WTC11 (cell line): Measurements from ENCODE around the gene RASGRF2. TPM values are rescaled to one million over a fixed set of nuclear protein-coding genes. Genes with fewer than 3 reads are reported as not detected.

Experiments
- ATAC-seq: fragments of 200-7000 bp; cut with Tn5 transposase; 2 replicates; pipeline ENCODE4 v1.10.0; 2021; ENCODE audit warnings: mild to moderate bottlenecking, moderate library complexity
- CTCF ChIA-PET: fragments of 300-600 bp; sonication (Branson Sonifier 250); formaldehyde crosslinking; loops from one replicate; lab custom pipeline; 2021; ENCODE audit warnings: antibody characterized with exemption; lab: Charles Lee
- POLR2A ChIA-PET: fragments of 350-600 bp; sonication (Branson Sonifier 250); formaldehyde crosslinking; loops from one replicate; lab custom pipeline; 2021; ENCODE audit warnings: antibody characterized with exemption; lab: Charles Lee
- DNase-seq: peaks from one replicate; pipeline ENCODE4 v3.0.0; 2021; ENCODE audit warnings: low spot score
- H3K27ac Mint-ChIP-seq: 2 replicates; pipeline ENCODE4 v1.8.0; 2021; ENCODE audit warnings: mixed read lengths
- H3K27me3 Mint-ChIP-seq: 2 replicates; pipeline ENCODE4 v1.8.0; 2021; ENCODE audit warnings: low read depth, mild to moderate bottlenecking, moderate library complexity, mixed read lengths
- H3K36me3 Mint-ChIP-seq: 2 replicates; pipeline ENCODE4 v1.8.0; 2021; ENCODE audit warnings: mixed read lengths
- H3K4me1 Mint-ChIP-seq: 2 replicates; pipeline ENCODE4 v1.8.0; 2022; ENCODE audit warnings: mixed read lengths
- H3K4me3 Mint-ChIP-seq: 2 replicates; pipeline ENCODE4 v1.8.0; 2021; ENCODE audit warnings: mild to moderate bottlenecking, moderate library complexity, mixed read lengths
- H3K9me3 Mint-ChIP-seq: 2 replicates; pipeline ENCODE4 v1.8.0; 2021; ENCODE audit warnings: mixed read lengths
- ATF1 ChIP-seq: sonication (generic); formaldehyde crosslinking; IDR thresholded peaks from 2 replicates; pipeline ENCODE4 v1.8.1; 2023; ENCODE audit warnings: mild to moderate bottlenecking, moderate library complexity, missing genetic modification reagents
- CREB1 ChIP-seq: sonication (generic); formaldehyde crosslinking; IDR thresholded peaks from 2 replicates; pipeline ENCODE4 v1.8.0; 2023; ENCODE audit warnings: mild to moderate bottlenecking, missing genetic modification reagents
- CREM ChIP-seq: sonication (generic); formaldehyde crosslinking; IDR thresholded peaks from 2 replicates; pipeline ENCODE4 v1.8.1; 2022; ENCODE audit warnings: mild to moderate bottlenecking, missing genetic modification reagents, moderate library complexity
- ELF4 ChIP-seq: sonication (generic); formaldehyde crosslinking; IDR thresholded peaks from 2 replicates; pipeline ENCODE4 v1.8.1; 2022; ENCODE audit warnings: low read depth, mild to moderate bottlenecking, moderate library complexity, missing genetic modification reagents
- ERG ChIP-seq: fragments of 250-450 bp; sonication (Bioruptor Pico); IDR thresholded peaks from 2 replicates; pipeline ENCODE4 v1.8.0; 2021; ENCODE audit warnings: mild to moderate bottlenecking
- HMGA2 ChIP-seq: fragments of 250-450 bp; sonication (Bioruptor Pico); IDR thresholded peaks from 2 replicates; pipeline ENCODE4 v1.4.0; 2021; ENCODE audit warnings: mild to moderate bottlenecking, moderate library complexity
- IRF1 ChIP-seq: sonication (generic); formaldehyde crosslinking; IDR thresholded peaks from 2 replicates; pipeline ENCODE4 v1.8.0; 2023; ENCODE audit warnings: missing genetic modification reagents
- NR2C2 ChIP-seq: sonication (generic); formaldehyde crosslinking; IDR thresholded peaks from 2 replicates; pipeline ENCODE4 v1.8.0; 2022; ENCODE audit warnings: mild to moderate bottlenecking, missing genetic modification reagents
- OVOL2 ChIP-seq: fragments of 250-450 bp; sonication (Bioruptor Pico); IDR thresholded peaks from 2 replicates; pipeline ENCODE4 v1.9.0; 2021; ENCODE audit warnings: mild to moderate bottlenecking, borderline replicate concordance
- SMAD3 ChIP-seq: sonication (generic); formaldehyde crosslinking; IDR thresholded peaks from 2 replicates; pipeline ENCODE4 v1.8.0; 2022; ENCODE audit warnings: missing genetic modification reagents, mild to moderate bottlenecking, borderline replicate concordance
- SMAD4 ChIP-seq: sonication (generic); formaldehyde crosslinking; IDR thresholded peaks from 2 replicates; pipeline ENCODE4 v1.8.0; 2022; ENCODE audit warnings: mild to moderate bottlenecking, missing genetic modification reagents
- TEAD4 ChIP-seq: sonication (generic); formaldehyde crosslinking; IDR thresholded peaks from 2 replicates; pipeline ENCODE4 v1.8.0; 2022; ENCODE audit warnings: mild to moderate bottlenecking, missing genetic modification reagents
- USF1 ChIP-seq: sonication (generic); formaldehyde crosslinking; IDR thresholded peaks from 2 replicates; pipeline ENCODE4 v1.8.0; 2022; ENCODE audit warnings: mild to moderate bottlenecking, missing genetic modification reagents
- ZNF121 ChIP-seq: sonication (generic); formaldehyde crosslinking; IDR thresholded peaks from 2 replicates; pipeline ENCODE4 v1.8.0; 2023; ENCODE audit warnings: missing genetic modification reagents
- ZNF512 ChIP-seq: sonication (generic); formaldehyde crosslinking; IDR thresholded peaks from 2 replicates; pipeline ENCODE4 v1.8.1; 2022; ENCODE audit warnings: missing genetic modification reagents, borderline replicate concordance
- total RNA-seq: library from RNA; stranded (reverse); gene quantifications from 3 replicates; pipeline ENCODE4 v1.2.3, GENCODE V29; 2021
- TF ChIP-seq, protein P1 (sequence below): fragments of 250-450 bp; sonication (Bioruptor Pico); conservative IDR thresholded peaks from 2 replicates; pipeline ENCODE4 v1.9.0; 2021; ENCODE audit warnings: mild to moderate bottlenecking
- TF ChIP-seq, protein P2 (sequence below): sonication (generic); formaldehyde crosslinking; IDR thresholded peaks from 2 replicates; pipeline ENCODE4 v1.8.1; 2023; ENCODE audit warnings: mild to moderate bottlenecking, moderate library complexity, missing genetic modification reagents
- TF ChIP-seq, protein P3 (sequence below): sonication (generic); formaldehyde crosslinking; IDR thresholded peaks from 2 replicates; pipeline ENCODE4 v1.8.0; 2022; ENCODE audit warnings: missing genetic modification reagents

Gene RASGRF2
- total RNA-seq, 1 experiment from 2014 or later, result 17.6 TPM

- TF ChIP-seq ZNF512 (CRISPR knock-in tag), result no peak
These were observed 27.1 kb downstream of the RASGRF2 start (continued) for GRCh38 chr5:80987078-80987766.

DNA sequence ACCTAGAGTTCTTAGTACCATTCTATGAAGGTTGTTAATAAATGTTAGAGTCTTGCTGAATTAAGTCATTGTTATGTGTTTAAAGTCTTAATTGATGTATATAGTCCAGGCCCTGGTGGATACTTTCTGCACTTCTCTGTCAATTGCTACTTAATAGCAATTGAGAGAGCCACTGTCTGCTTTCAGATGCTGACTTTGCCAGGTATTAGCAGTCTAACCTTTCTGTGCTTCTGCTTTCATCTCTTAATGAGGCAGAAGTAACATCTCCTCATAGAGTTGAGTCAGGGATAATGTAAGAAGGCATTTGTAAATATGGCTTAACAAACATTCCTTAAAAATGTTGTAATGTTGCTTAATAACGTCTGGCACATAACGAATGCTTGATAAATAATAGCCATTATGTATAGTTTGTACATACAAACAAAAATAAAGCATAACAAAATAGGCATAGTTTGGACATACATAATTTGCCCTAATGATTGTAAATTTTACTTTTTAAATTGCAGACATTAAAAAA lies 28.3 kb downstream of the RASGRF2 start:
- no peak overlapping the region for H3K27ac Mint-ChIP-seq
- no peaks in the 10 kb centered on the region for H3K9me3 Mint-ChIP-seq
- no peaks in the 10 kb centered on the region for H3K27me3 Mint-ChIP-seq
- H3K4me1 Mint-ChIP-seq, result peaks cover 59% of the 10 kb centered on the region
- ATAC-seq (no peak), DNase-seq (no peak)
- ChIA-PET POLR2A (no interaction called here), CTCF (no interaction called here)
- TF ChIP-seq SMAD3 (CRISPR knock-in tag) (no peak), ZNF121 (CRISPR knock-in tag) (no peak), OVOL2 (CRISPR knock-in tag) (no peak), SMAD4 (CRISPR knock-in tag) (no peak), HMGA2 (CRISPR knock-in tag) (no peak), ERG (no peak), ATF1 (CRISPR knock-in tag) (no peak), CREB1 (CRISPR knock-in tag) (no peak), CREM (CRISPR knock-in tag) (no peak), USF1 (CRISPR knock-in tag) (no peak), ELF4 (CRISPR knock-in tag) (no peak), NR2C2 (CRISPR knock-in tag) (no peak), TEAD4 (CRISPR knock-in tag) (no peak), IRF1 (CRISPR knock-in tag) (no peak)
- TF ChIP-seq, protein P1, sequence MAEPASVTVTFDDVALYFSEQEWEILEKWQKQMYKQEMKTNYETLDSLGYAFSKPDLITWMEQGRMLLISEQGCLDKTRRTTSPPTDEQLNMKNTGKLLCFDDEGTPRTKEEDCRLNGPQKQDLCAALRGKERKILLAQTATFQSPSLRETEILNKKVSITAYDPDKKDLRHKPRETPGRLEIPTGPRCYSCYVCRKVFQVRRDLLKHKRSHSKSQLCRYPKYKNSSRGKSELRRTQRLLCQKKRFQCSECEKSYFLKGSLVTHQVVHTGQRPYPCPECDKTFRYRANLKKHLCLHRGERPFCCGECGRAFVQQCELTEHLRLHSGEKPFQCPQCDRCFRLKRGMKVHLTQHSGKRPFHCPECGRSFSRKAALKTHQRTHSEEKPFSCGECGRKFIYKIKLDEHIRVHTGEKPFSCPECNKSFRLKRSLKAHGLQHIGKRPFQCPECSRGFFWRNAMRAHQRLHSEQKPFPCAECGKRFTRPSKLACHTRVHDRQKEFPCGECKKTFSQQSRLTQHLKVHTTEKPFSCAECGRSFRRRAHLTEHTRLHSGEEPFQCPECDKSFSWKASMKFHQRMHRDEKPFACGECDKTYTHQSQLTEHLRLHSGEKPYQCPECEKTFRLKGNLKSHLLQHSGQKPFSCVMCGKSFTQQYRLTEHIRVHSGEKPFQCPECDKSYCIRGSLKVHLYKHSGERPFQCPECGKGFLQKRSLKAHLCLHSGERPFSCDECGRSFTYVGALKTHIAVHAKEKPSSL, result no peak
- TF ChIP-seq, protein P2, sequence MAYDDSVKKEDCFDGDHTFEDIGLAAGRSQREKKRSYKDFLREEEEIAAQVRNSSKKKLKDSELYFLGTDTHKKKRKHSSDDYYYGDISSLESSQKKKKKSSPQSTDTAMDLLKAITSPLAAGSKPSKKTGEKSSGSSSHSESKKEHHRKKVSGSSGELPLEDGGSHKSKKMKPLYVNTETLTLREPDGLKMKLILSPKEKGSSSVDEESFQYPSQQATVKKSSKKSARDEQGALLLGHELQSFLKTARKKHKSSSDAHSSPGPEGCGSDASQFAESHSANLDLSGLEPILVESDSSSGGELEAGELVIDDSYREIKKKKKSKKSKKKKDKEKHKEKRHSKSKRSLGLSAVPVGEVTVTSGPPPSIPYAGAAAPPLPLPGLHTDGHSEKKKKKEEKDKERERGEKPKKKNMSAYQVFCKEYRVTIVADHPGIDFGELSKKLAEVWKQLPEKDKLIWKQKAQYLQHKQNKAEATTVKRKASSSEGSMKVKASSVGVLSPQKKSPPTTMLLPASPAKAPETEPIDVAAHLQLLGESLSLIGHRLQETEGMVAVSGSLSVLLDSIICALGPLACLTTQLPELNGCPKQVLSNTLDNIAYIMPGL (CRISPR knock-in tag), result no peak
- TF ChIP-seq, protein P3, sequence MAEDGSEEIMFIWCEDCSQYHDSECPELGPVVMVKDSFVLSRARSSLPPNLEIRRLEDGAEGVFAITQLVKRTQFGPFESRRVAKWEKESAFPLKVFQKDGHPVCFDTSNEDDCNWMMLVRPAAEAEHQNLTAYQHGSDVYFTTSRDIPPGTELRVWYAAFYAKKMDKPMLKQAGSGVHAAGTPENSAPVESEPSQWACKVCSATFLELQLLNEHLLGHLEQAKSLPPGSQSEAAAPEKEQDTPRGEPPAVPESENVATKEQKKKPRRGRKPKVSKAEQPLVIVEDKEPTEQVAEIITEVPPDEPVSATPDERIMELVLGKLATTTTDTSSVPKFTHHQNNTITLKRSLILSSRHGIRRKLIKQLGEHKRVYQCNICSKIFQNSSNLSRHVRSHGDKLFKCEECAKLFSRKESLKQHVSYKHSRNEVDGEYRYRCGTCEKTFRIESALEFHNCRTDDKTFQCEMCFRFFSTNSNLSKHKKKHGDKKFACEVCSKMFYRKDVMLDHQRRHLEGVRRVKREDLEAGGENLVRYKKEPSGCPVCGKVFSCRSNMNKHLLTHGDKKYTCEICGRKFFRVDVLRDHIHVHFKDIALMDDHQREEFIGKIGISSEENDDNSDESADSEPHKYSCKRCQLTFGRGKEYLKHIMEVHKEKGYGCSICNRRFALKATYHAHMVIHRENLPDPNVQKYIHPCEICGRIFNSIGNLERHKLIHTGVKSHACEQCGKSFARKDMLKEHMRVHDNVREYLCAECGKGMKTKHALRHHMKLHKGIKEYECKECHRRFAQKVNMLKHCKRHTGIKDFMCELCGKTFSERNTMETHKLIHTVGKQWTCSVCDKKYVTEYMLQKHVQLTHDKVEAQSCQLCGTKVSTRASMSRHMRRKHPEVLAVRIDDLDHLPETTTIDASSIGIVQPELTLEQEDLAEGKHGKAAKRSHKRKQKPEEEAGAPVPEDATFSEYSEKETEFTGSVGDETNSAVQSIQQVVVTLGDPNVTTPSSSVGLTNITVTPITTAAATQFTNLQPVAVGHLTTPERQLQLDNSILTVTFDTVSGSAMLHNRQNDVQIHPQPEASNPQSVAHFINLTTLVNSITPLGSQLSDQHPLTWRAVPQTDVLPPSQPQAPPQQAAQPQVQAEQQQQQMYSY, result no peak
- H3K36me3 Mint-ChIP-seq, result no peaks in the 10 kb centered on the region
- no peak overlapping the region for H3K4me3 Mint-ChIP-seq
